ENCODE results near the gene C11orf52.

DNA sequence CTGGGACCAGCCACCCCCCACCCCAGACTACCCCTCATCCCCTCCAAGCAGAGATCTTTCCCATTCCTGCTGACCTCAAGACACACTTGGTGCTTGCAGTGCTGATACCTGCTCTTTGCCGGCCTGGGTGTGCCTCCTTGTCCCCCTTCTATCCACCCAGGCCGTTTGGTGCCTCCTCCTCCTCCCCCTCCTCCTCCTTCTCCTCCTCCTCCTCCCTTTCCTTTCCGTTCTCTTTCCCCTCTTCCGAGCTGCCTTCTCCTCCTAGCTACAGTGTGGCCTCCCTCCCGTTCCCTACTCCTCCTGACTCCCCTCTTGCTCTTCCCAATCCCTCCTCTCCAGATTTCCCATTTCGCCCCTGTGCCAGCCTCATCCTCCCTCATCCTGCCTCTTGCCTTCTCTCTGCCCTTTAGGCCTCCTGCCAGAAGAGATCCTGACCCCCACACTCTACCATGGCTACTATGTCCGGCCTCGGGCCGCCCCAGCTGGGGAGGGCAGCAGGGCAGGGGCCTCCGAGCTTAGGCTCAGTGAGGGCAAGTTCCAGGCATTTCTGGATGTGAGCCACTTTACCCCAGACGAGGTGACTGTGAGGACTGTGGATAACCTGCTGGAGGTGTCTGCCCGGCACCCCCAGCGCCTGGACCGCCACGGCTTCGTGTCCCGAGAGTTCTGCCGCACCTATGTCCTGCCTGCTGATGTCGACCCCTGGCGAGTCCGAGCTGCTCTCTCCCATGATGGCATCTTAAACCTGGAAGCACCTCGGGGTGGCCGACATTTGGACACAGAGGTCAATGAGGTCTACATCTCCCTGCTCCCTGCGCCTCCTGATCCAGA lies 5.5 kb upstream of the C11orf52 start:
- TF ChIP-seq HDGF (IDR thresholded peaks at IDR 0.05; ENCODE audit: borderline replicate concordance) (no peak), BHLHE40 (IDR thresholded peaks at IDR 0.05; ENCODE audit: borderline replicate concordance) (no peak), ELF4 (IDR thresholded peaks at IDR 0.05) (no peak), NFRKB (IDR thresholded peaks at IDR 0.05) (no peak), TARDBP (IDR thresholded peaks at IDR 0.05) (no peak), SUZ12 (IDR thresholded peaks at IDR 0.05) (no peak), ARNT (IDR thresholded peaks at IDR 0.05) (no peak), LEF1 (IDR thresholded peaks at IDR 0.05; ENCODE audit: borderline replicate concordance) (no peak)

All from HEK293T (cell line).